Endodermal cell (in vitro differentiated cells): ENCODE measurements around the gene PCDHGC3. TPM values are rescaled to one million over a fixed set of nuclear protein-coding genes. Genes with fewer than 3 reads are reported as not detected.

Experiments used
- DNase-seq: peaks from one replicate; pipeline ENCODE4 v3.0.0-alpha.2; 2017
- H3K27ac ChIP-seq: 2 replicates; pipeline ENCODE4 v1.5.1; 2013; ENCODE audit warnings: mild to moderate bottlenecking, low read depth, low read length, moderate library complexity
- H3K27me3 ChIP-seq: 2 replicates; pipeline ENCODE4 v1.6.1; 2013; ENCODE audit warnings: mild to moderate bottlenecking, low read length, moderate library complexity; ENCODE audit not compliant: insufficient read depth, control insufficient read depth, poor library complexity, severe bottlenecking
- H3K36me3 ChIP-seq: 2 replicates; pipeline ENCODE4 v1.7.0; 2013; ENCODE audit warnings: mild to moderate bottlenecking, low read length, moderate library complexity; ENCODE audit not compliant: control insufficient read depth, insufficient read depth
- H3K4me1 ChIP-seq: one replicate; pipeline ENCODE4 v1.7.0; 2013; ENCODE audit warnings: low read length; ENCODE audit not compliant: control insufficient read depth, insufficient read depth
- H3K4me3 ChIP-seq: 2 replicates; pipeline ENCODE4 v1.5.1; 2013; ENCODE audit warnings: mild to moderate bottlenecking, low read length, moderate library complexity
- H3K9ac ChIP-seq: 2 replicates; pipeline ENCODE4 v1.6.1; 2013; ENCODE audit warnings: mild to moderate bottlenecking, low read length, moderate library complexity; ENCODE audit not compliant: poor library complexity, severe bottlenecking; ENCODE audit errors: extremely low read depth
- H3K9me3 ChIP-seq: 2 replicates; pipeline ENCODE4 v1.6.1; 2013; ENCODE audit warnings: mild to moderate bottlenecking, low read length, moderate library complexity; ENCODE audit not compliant: control insufficient read depth
- H3K27ac Mint-ChIP-seq: 2 replicates; pipeline ENCODE4 v1.8.0; 2020; ENCODE audit warnings: mixed read lengths
- H3K27me3 Mint-ChIP-seq: 2 replicates; pipeline ENCODE4 v1.8.0; 2021; ENCODE audit warnings: mild to moderate bottlenecking, mixed read lengths; ENCODE audit not compliant: insufficient read depth
- H3K36me3 Mint-ChIP-seq: 2 replicates; pipeline ENCODE4 v1.8.0; 2020; ENCODE audit warnings: low read depth, mixed read lengths
- H3K4me1 Mint-ChIP-seq: 2 replicates; pipeline ENCODE4 v1.8.0; 2020; ENCODE audit warnings: mixed read lengths
- H3K4me3 Mint-ChIP-seq: 2 replicates; pipeline ENCODE4 v1.8.0; 2020; ENCODE audit warnings: mild to moderate bottlenecking, moderate library complexity, mixed read lengths
- H3K9me3 Mint-ChIP-seq: 2 replicates; pipeline ENCODE4 v1.8.0; 2020; ENCODE audit warnings: mild to moderate bottlenecking, mixed read lengths
- CTCF ChIP-seq: fragments of 200-600 bp; sonication (generic); conservative IDR thresholded peaks from 2 replicates; pipeline ENCODE4 v1.5.0; 2021; ENCODE audit warnings: antibody characterized with exemption, mild to moderate bottlenecking
- WGBS, 2 experiments: methylation state at CpG; one replicate each; pipeline versions ENCODE4 v1.1.5 to v1.1.7; 2013; ENCODE audit warnings: missing lambda C conversion rate in 2 of 2, mixed read lengths in 1 of 2; ENCODE audit not compliant: insufficient coverage in 1 of 2, insufficient read length in 1 of 2; 5-methylcytosine and 5-hydroxymethylcytosine counted together
- total RNA-seq, 2 donors: library from RNA; stranded (reverse); fragmentation: NEBNext Ultra II Directional in 1 of 2; extraction: Animal tissue kit (Norgen Biotek cat#: 25700) in 1 of 2; gene quantifications; 2 replicates in 1 of 2; 3 replicates in 1 of 2; pipeline ENCODE4 v1.2.1, GENCODE V29; 2021

Gene PCDHGC3
- total RNA-seq, 2 donors from 2014 or later, result 13.9 to 27.6 TPM

GRCh38 chr5:141479776-141480175 is 4.0 kb downstream of the PCDHGC3 start:
- Mint-ChIP-seq H3K27ac (no peak overlapping the region), H3K9me3 (no peaks in the 10 kb centered on the region), H3K36me3 (peaks cover 11% of the 10 kb centered on the region), H3K4me1 (peaks cover 28% of the 10 kb centered on the region), H3K4me3 (no peak overlapping the region), H3K27me3 (peaks cover 29% of the 10 kb centered on the region)
- no peak overlapping the region for H3K9ac ChIP-seq
- no peak for TF ChIP-seq CTCF
- peaks cover 12% of the 10 kb centered on the region for H3K27me3 ChIP-seq
- no peak for DNase-seq
- H3K4me1 ChIP-seq, result peaks cover 6% of the 10 kb centered on the region
- no peak overlapping the region for H3K4me3 ChIP-seq
- H3K9me3 ChIP-seq, result no peaks in the 10 kb centered on the region
- H3K27ac ChIP-seq, result no peak overlapping the region
- no peaks in the 10 kb centered on the region for H3K36me3 ChIP-seq

GRCh38 chr5:141483902-141484301 is 8.1 kb downstream of the PCDHGC3 start:
- H3K4me1 ChIP-seq, result peaks cover 12% of the 10 kb centered on the region
- Mint-ChIP-seq H3K4me1 (peaks cover 31% of the 10 kb centered on the region), H3K27me3 (peaks cover 39% of the 10 kb centered on the region), H3K4me3 (peak overlapping the region; percentile 68), H3K36me3 (peaks cover 11% of the 10 kb centered on the region), H3K27ac (peak overlapping the region; percentile 52), H3K9me3 (no peaks in the 10 kb centered on the region)
- 8 to 17% methylated on average over 3 of the region's 3 CpGs for WGBS, 2 experiments
- no peaks in the 10 kb centered on the region for H3K36me3 ChIP-seq
- H3K9me3 ChIP-seq, result no peaks in the 10 kb centered on the region
- peak overlapping the region; percentile 81 for H3K4me3 ChIP-seq
- peak overlapping the region; percentile 5 for H3K27ac ChIP-seq
- peak overlapping the region; percentile 21 for H3K9ac ChIP-seq
- DNase-seq, result peak; percentile 80
- H3K27me3 ChIP-seq, result peaks cover 14% of the 10 kb centered on the region
- no peak for TF ChIP-seq CTCF

GRCh38 chr5:141484310-141484640 is 8.5 kb downstream of the PCDHGC3 start:
- peak overlapping the region; percentile 21 for H3K9ac ChIP-seq
- H3K36me3 Mint-ChIP-seq, result peaks cover 11% of the 10 kb centered on the region
- peaks cover 31% of the 10 kb centered on the region for H3K4me1 Mint-ChIP-seq

More at GRCh38 chr5:141484310-141484640, 8.5 kb downstream of the PCDHGC3 start:
- no peaks in the 10 kb centered on the region for H3K9me3 ChIP-seq
- H3K36me3 ChIP-seq, result no peaks in the 10 kb centered on the region
- no peak for TF ChIP-seq CTCF
- Mint-ChIP-seq H3K9me3 (no peaks in the 10 kb centered on the region), H3K27me3 (peaks cover 43% of the 10 kb centered on the region), H3K27ac (peak overlapping the region; percentile 52), H3K4me3 (peak overlapping the region; percentile 68)
- peak overlapping the region; percentile 5 for H3K27ac ChIP-seq
- no peak for DNase-seq
- peak overlapping the region; percentile 81 for H3K4me3 ChIP-seq
- peaks cover 14% of the 10 kb centered on the region for H3K27me3 ChIP-seq
- peaks cover 12% of the 10 kb centered on the region for H3K4me1 ChIP-seq
- 3 to 21% methylated on average over 4 of the region's 4 CpGs for WGBS, 2 experiments
